ENCODE results near the gene CAVIN1.
"Not testable (repeated sequence)": the region's sequence is repeated elsewhere in the genome, so short reads cannot be mapped to it uniquely, and the experiment has no call there.

CAVIN1 gene

GRCh38 chr17:42404326-42405055 lies 18.6 kb downstream of the CAVIN1 start:
- DNase-seq = peak in 2 of 3 donors; percentile 24 to 48

- peak; percentile 48 to 64 (median 57) for DNase-seq
Observed at GRCh38 chr17:42403150-42403549, 19.9 kb downstream of the CAVIN1 start.

- DNase-seq = no peak
Observed at GRCh38 chr17:42402117-42402516, 20.9 kb downstream of the CAVIN1 start.

- not testable (repeated sequence) for DNase-seq
Observed at GRCh38 chr17:42400844-42401375, 22.1 kb downstream of the CAVIN1 start.

GRCh38 chr17:42399948-42400843 lies 22.9 kb downstream of the CAVIN1 start:
- no peak for DNase-seq

GRCh38 chr17:42399121-42399520 lies 23.9 kb downstream of the CAVIN1 start:
- no peak for DNase-seq

- not testable (repeated sequence) for DNase-seq
Observed at GRCh38 chr17:42395601-42396000, 27.5 kb downstream of the CAVIN1 start.

- DNase-seq = no peak
Observed at GRCh38 chr17:42394838-42395237, 28.2 kb downstream of the CAVIN1 start.

GRCh38 chr17:42392692-42393415 lies 30.2 kb downstream of the CAVIN1 start:
- DNase-seq = no peak

- not testable (repeated sequence) for DNase-seq
Observed at GRCh38 chr17:42391439-42391838, 31.6 kb downstream of the CAVIN1 start.

GRCh38 chr17:42389899-42390298 lies 33.2 kb downstream of the CAVIN1 start:
- DNase-seq = no peak

- no peak for DNase-seq
Observed at GRCh38 chr17:42389135-42389417, 34.0 kb downstream of the CAVIN1 start.

- DNase-seq = peak; percentile 100
Observed at GRCh38 chr17:42388381-42389134, 34.5 kb downstream of the CAVIN1 start, which contains the start of gene STAT3. TSS of gene STAT3 (minus strand) at chr17:42388442. CDS start at chr17:42348516, 39,926 bp downstream.

- DNase-seq = peak; percentile 66 to 75 (median 72)
Observed at GRCh38 chr17:42387661-42388380, 35.2 kb downstream of the CAVIN1 start.

GRCh38 chr17:42386777-42387657 lies 36.0 kb downstream of the CAVIN1 start:
- peak; percentile 70 to 84 (median 82) for DNase-seq

- DNase-seq = no peak
Observed at GRCh38 chr17:42381898-42382297, 41.2 kb downstream of the CAVIN1 start.

- no peak for DNase-seq
Observed at GRCh38 chr17:42380935-42381334, 42.1 kb downstream of the CAVIN1 start.

GRCh38 chr17:42378959-42379594 lies 44.0 kb downstream of the CAVIN1 start:
- peak; percentile 76 to 87 (median 78) for DNase-seq

- DNase-seq = no peak
Observed at GRCh38 chr17:42378359-42378958, 44.6 kb downstream of the CAVIN1 start.

All from suppressor macrophage treated with lipopolysaccharide for 1 hour (primary cell).